HCT116 (cell line): ENCODE data around the gene LTBP4.

Source experiments
- CBX3 ChIP-seq: IDR thresholded peaks from 2 replicates; pipeline ENCODE4 v1.6.1; 2012; ENCODE audit warnings: low read depth
- CEBPB ChIP-seq: IDR thresholded peaks from 2 replicates; pipeline ENCODE4 v1.6.1; 2012; ENCODE audit warnings: low read depth
- EZH2 ChIP-seq: fragments of 200-600 bp; sonication (generic); IDR thresholded peaks from 2 replicates; pipeline ENCODE4 v1.6.1; 2017; ENCODE audit warnings: antibody characterized with exemption, mixed run types
- EZH2phosphoT487 ChIP-seq: fragments of 200-600 bp; IDR thresholded peaks from 2 replicates; pipeline ENCODE4 v1.6.1; 2018; ENCODE audit warnings: antibody characterized with exemption, borderline replicate concordance
- FOSL1 ChIP-seq: IDR thresholded peaks from 2 replicates; pipeline ENCODE4 v1.6.1; 2012; ENCODE audit warnings: low read depth
- POLR2A ChIP-seq: IDR thresholded peaks from 2 replicates; pipeline ENCODE4 v1.7.0; 2011; ENCODE audit warnings: borderline replicate concordance; ENCODE audit not compliant: insufficient read depth, insufficient read length; ENCODE audit errors: extremely low read depth
- POLR2AphosphoS5 ChIP-seq: IDR thresholded peaks from 2 replicates; pipeline ENCODE4 v1.6.1; 2011; ENCODE audit warnings: mild to moderate bottlenecking, low read depth, low read length, moderate library complexity
- RAD21 ChIP-seq: IDR thresholded peaks from 2 replicates; pipeline ENCODE4 v1.6.1; 2012; ENCODE audit warnings: low read depth, mild to moderate bottlenecking
- SIN3A ChIP-seq: IDR thresholded peaks from 2 replicates; pipeline ENCODE4 v1.6.1; 2012; ENCODE audit warnings: low read depth
- ZFX ChIP-seq: fragments of 450-650 bp; IDR thresholded peaks from 2 replicates; pipeline ENCODE4 v1.6.1; 2017
- ZNF274 ChIP-seq: fragments of 200-500 bp; sonication (Bioruptor generic); IDR thresholded peaks from 2 replicates; pipeline ENCODE4 v1.6.1; 2014; ENCODE audit warnings: mild to moderate bottlenecking, low read depth, low read length, inconsistent platforms
- TF ChIP-seq, protein P1 (sequence below), 3 experiments: fragments of 200-600 bp in 1 of 3; sonication (generic) in 1 of 3; IDR thresholded peaks in 2 of 3; conservative IDR thresholded peaks in 1 of 3; 2 replicates each; pipeline ENCODE4 v1.5.1; 2012 to 2017; ENCODE audit warnings: low read depth in 2 of 3, low read length in 2 of 3, antibody characterized with exemption in 1 of 3, borderline replicate concordance in 1 of 3, control low read depth in 1 of 3, mild to moderate bottlenecking in 1 of 3, mixed read lengths in 1 of 3, mixed run types in 1 of 3, moderate library complexity in 1 of 3; ENCODE audit not compliant: insufficient read depth in 1 of 3
- TF ChIP-seq, protein P2 (sequence below): IDR thresholded peaks from 2 replicates; pipeline ENCODE4 v1.6.1; 2012
- TF ChIP-seq, protein P3 (sequence below): IDR thresholded peaks from 2 replicates; pipeline ENCODE4 v1.6.1; 2012; ENCODE audit warnings: low read depth

DNA sequence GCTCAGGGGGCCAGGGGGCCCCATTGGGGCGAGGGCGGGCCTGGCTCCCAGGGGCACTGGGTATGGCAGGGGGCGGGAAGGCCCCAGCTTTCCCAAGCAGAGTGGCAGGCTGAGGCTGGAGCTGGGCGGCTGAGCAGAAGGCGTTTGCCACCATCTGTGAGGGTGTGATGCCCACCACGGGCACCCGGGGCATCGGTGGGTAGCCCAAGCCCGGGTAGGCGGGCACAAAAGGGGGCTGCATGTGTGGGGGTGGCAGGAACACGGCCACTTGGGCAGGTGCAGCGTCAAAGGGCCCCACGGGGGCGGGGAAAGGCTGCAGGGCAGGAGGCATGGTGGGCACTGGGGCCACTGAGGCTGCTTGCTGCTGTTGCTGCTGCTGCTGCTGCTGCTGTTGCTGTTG is 66.4 kb downstream of the LTBP4 start:
- TF ChIP-seq POLR2AphosphoS5, result no peak
- TF ChIP-seq, protein P1, sequence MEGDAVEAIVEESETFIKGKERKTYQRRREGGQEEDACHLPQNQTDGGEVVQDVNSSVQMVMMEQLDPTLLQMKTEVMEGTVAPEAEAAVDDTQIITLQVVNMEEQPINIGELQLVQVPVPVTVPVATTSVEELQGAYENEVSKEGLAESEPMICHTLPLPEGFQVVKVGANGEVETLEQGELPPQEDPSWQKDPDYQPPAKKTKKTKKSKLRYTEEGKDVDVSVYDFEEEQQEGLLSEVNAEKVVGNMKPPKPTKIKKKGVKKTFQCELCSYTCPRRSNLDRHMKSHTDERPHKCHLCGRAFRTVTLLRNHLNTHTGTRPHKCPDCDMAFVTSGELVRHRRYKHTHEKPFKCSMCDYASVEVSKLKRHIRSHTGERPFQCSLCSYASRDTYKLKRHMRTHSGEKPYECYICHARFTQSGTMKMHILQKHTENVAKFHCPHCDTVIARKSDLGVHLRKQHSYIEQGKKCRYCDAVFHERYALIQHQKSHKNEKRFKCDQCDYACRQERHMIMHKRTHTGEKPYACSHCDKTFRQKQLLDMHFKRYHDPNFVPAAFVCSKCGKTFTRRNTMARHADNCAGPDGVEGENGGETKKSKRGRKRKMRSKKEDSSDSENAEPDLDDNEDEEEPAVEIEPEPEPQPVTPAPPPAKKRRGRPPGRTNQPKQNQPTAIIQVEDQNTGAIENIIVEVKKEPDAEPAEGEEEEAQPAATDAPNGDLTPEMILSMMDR (IDR thresholded peaks at IDR 0.05 in 2 of 3, conservative IDR thresholded peaks at IDR 0.05 in 1 of 3; ENCODE audit: borderline replicate concordance in 1 of 3, insufficient read depth in 1 of 3, low read depth in 2 of 3, low read length in 2 of 3), result no peak
- TF ChIP-seq CEBPB, result no peak
- TF ChIP-seq EZH2, result no peak
- no peak for TF ChIP-seq EZH2phosphoT487
- TF ChIP-seq POLR2A, result no peak
- no peak for TF ChIP-seq RAD21
- TF ChIP-seq, protein P2, sequence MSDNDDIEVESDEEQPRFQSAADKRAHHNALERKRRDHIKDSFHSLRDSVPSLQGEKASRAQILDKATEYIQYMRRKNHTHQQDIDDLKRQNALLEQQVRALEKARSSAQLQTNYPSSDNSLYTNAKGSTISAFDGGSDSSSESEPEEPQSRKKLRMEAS, result no peak
- TF ChIP-seq CBX3, result no peak
- TF ChIP-seq, protein P3, sequence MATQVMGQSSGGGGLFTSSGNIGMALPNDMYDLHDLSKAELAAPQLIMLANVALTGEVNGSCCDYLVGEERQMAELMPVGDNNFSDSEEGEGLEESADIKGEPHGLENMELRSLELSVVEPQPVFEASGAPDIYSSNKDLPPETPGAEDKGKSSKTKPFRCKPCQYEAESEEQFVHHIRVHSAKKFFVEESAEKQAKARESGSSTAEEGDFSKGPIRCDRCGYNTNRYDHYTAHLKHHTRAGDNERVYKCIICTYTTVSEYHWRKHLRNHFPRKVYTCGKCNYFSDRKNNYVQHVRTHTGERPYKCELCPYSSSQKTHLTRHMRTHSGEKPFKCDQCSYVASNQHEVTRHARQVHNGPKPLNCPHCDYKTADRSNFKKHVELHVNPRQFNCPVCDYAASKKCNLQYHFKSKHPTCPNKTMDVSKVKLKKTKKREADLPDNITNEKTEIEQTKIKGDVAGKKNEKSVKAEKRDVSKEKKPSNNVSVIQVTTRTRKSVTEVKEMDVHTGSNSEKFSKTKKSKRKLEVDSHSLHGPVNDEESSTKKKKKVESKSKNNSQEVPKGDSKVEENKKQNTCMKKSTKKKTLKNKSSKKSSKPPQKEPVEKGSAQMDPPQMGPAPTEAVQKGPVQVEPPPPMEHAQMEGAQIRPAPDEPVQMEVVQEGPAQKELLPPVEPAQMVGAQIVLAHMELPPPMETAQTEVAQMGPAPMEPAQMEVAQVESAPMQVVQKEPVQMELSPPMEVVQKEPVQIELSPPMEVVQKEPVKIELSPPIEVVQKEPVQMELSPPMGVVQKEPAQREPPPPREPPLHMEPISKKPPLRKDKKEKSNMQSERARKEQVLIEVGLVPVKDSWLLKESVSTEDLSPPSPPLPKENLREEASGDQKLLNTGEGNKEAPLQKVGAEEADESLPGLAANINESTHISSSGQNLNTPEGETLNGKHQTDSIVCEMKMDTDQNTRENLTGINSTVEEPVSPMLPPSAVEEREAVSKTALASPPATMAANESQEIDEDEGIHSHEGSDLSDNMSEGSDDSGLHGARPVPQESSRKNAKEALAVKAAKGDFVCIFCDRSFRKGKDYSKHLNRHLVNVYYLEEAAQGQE, result no peak
- no peak for TF ChIP-seq ZFX
- TF ChIP-seq FOSL1, result no peak
- TF ChIP-seq SIN3A, result no peak
- no peak for TF ChIP-seq ZNF274
